Activated CD8-positive, alpha-beta memory T cell treated with anti-CD3 and anti-CD28 coated beads, Interleukin-2, amount 50 U/mL, for 48 hours (primary cell): Measurements from ENCODE around the gene PITHD1.
"Not testable (repeated sequence)": the region's sequence is repeated elsewhere in the genome, so short reads cannot be mapped to it uniquely, and the experiment has no call there.

ENCODE experiments used
- DNase-seq: peaks from one replicate; pipeline ENCODE4 v3.0.0-alpha.2; 2020

PITHD1 gene

DNA sequence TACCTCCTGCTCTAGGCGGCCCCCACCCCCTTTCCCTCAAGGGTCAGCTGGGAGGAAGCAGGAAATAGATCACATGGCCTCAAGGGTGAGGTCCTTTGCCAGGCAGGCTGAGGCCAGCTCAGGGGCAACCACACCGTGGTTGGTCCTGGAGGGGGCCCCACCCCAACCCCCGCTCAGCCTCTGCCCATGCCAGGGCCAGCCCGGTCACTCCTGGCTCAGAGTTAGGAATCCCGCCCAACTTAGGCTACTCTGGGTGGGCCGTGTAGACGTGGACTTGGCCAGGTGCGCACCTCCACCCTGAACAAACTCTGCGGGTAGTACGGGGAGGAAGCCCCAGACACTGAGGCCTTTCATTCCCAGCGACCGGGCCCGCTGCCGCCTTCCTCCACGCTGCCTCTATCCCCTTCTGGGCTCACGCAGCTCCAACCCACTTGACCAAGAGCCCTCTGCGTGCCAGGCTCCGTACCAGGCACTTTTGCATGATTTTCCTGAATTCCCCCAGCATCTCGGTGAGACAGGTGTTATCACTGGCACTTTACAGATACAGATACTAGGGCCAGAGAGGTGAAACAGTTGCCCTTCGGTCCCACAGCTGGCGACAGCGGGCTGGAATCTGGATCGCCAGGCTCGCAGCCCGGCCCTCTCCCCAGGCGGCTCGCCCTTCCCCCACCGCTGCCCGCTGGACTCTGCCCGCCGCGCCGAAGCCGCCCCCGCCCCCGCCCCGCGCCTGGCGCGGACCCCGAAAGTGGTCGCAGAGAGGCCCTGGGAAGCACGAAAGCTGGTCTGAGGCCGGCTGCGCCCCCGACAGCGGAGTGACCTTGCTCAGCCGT lies 21.6 kb downstream of the PITHD1 start:
- peak; percentile 68 for DNase-seq

DNA sequence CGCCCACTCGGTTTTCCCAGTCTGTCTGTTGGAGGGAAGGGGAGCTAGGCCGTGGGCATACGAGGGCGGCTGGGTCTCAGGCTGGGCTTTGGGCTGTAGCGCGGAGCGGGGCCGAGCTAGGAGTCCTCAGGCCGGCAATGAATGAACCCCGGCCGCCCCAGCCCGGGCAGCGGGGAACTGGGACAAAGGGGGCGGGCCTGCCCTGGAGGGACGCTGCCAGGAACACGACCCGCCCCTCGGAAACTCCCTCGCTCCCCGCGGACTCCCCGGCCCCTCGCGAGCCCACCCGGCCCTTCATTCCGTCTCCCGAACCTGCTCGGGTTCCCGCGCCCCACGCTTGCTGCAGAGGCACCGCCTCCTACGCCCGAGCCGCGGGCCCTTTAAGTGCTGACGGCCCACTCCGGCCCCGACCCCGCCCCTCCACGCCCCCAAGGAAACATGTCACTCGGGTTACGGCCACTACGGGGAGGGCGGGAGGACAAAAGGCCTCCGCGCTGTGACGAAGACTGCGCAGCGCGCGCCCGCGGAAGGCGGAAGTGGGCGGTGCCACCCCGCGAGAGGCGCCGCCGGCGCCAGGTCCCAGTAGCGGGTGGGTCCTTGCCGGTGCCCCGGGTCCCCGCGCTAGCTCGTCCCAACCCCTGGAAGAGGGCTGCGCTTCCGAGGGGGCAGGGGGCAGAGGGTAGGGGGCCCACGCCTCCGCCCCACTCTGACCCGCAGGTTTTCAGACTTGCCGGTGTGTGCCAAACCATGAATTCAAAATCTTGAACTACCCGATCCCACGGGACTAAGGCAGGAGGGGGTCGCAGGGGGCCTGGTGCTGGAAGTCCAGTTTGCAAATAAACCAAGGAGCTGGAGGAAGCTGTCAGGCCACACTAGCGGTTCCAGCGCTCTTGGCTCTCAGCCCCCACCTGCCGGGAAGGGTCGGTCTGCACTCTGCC lies 22.5 kb downstream of the PITHD1 start, which contains the start of gene GALE:
GALE (minus strand) TSS at position 355 of the 938 bp plus-strand sequence. CDS start 1,747 bp downstream, outside the sequence.
- peak; percentile 96 for DNase-seq

DNA sequence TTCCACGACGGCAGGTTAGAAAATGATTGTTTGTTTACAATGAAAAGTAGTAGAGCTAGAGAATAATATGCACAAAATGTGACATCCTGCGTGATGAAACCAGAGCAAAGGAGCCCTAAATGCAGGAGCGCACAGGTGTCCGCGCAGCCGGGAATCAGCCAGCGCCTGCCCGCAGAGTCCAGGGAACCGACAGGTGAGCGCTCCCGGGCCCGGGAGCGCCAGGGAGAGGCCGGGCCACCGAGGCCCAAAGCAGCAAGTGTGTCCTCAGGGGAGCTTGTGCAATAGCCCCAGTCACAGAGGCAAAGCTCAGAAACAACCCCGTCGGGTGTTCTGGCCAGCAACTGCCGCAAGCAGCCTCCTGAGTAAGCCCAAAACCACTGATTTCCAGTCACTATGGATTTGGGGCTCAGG lies 23.1 kb downstream of the PITHD1 start:
- DNase-seq: no peak

DNA sequence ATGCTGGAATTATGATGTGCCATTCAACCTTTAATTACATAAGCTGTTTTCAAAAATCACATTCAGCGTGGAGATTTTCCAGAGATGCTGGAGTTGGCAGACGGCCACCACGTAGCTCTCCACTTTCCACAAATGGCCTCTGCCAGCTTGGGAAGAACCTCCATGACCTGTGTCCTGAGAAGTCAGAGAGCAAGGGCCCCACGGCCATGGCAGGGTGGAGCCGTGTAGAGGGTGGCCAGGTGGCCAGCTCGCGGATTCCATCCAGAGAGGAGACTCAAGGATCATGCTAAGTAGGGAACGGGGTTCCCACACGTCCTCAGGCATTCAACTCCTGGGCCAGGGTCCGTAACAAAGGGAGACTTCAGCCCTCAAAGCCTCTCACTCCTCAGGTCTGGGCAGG lies 23.7 kb downstream of the PITHD1 start:
- no peak for DNase-seq

DNA sequence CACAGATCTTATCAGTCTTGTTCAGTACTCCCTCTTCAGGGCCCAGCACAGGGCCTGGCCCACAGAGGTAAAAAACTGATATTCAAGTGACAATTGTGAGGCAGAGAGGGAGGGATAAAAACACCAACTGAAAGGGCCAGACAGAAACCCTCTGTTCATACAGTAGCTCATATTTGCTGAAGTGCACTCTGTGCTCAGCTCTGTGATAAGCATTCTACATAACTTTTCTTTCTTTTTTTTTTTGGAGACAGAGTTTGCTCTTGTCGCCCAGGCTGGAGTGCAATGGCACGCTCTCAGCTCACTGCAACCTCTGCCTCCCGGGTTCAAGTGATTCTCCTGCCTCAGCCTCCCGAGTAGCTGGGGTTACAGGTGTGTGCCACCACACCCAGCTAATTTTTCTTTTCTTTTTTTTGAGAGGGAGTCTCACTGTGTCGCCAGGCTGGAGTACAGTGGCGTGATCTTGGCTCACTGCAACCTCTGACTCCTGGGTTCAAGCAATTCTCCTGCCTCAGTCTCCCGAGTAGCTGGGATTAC lies 24.7 kb downstream of the PITHD1 start:
- DNase-seq: not testable (repeated sequence)

DNA sequence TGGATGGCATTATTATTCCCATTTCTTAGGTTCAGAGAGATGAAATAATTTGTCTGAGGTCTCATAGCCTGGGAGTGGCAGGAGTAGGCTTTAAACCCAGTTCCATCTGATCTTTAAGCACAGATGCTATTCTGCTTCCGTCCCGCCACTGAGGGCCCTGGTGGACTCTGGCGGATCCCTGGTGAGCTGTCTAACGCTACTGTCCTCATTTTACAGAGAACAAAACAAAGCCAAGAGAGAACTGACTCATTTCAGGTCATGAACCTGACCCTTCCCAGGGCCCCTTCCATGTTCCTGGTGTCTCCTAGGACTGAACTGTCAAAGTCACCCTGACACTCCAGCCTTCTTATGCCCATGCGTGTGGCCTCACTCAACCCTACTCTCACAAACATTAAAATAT lies 25.5 kb downstream of the PITHD1 start:
- no peak for DNase-seq

DNA sequence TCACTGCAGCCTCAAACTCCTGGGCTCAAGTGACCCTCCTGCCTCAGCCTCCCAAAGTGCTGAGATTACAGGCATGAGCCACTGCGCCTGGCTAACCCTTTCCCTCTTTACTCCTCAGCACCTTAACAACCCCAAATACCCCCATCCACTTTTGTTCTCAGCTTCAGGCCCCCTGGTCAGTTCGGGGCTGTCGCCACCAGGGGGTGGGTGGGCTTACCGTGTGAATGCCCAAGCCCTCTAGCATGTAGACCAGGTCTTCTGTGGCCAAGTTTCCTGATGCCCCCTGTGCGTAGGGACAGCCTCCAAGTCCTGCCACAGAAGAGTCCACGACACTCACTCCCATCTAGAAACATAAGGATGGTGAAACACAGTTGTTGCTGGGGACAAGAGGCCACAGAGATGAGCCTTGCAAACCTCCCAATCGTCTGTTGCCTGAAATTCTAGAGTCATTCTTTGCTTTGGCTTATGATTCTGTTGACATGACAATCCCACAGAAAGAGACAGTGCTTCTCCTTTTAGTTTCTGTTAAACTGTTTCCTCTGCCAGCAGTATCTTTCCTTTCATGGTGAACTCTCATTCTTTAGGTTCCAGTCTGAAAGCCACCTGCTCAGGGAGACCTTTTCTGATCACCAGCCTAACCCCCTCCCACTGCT lies 26.1 kb downstream of the PITHD1 start:
- DNase-seq: no peak

DNA sequence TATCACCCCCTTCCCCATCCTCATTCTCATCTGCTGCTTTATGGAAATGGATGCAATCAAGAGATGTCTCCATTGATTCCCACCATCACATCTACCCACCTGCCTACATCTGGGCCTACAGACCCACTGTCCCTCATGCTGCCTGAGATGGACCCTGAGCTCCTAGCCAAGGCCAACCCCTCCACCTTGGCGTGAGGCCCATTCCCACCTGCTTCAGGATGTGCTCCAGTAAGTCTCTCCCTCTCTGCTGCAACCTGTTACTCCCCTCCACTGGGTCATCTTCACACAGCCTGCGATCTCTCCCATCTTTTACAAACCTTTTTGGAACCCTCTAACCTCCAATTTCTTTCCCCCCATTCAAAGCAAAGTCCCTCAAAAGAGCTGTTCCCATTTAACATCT lies 26.8 kb downstream of the PITHD1 start:
- DNase-seq: no peak

DNA sequence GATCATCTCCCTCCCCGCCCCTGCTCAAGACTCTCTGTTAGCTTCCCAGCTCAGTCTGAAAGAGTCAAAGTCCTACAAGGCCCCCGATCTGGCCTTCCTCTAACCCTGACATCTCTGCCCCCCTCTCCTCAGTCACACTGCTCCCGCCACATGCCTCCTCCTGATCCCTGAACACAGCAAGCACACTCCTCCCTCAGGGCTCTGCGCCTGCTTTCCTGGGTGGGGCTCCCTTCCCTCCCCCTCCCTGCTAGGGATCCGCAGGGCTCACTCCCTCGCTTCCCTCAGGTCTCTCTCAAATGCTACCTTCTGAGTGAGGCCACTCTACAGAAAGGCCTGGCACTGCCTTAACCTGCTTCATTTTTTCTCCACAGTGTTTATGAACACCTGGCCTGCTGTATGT lies 28.1 kb downstream of the PITHD1 start:
- no peak for DNase-seq

DNA sequence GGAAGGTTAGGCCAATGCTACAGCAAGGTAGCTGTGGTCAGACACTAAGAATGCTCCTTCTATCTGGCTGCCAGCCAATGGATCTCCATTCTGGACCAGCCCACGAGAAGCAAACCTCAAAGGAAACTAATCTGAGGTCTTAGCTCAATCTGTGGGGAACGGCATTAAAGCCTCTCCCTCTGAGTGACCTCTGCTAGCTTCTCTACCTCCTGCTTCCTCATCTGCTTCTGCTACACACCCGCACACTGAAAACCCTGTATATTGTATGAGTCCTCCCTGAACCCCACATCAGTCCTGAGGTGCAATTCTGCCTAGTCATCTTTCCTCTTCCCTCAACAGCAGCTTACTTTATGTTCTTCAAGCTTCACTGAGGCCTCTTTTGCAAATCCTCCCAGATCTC lies 29.2 kb downstream of the PITHD1 start:
- no peak for DNase-seq

DNA sequence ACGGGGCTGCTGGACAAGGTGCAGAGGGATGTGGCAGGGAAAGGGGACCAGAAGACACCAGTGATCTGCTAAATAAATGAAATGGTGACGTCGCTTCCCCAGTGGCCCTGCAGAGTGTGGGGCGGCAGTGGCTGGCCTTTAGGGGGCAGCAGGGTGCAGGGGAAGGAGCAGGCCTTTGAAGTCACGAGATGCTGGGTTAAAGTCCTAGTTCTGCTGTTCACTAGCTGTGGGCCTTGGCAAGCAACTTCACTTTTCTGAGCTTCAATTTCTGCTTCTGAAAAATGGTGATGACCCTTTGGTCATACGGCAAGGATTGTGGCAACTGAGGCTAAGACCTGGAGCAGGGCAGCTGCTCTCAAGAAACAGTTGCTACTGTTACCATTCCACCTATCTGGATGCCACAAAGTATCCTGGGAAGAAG lies 31.5 kb downstream of the PITHD1 start:
- DNase-seq: peak; percentile 87

DNA sequence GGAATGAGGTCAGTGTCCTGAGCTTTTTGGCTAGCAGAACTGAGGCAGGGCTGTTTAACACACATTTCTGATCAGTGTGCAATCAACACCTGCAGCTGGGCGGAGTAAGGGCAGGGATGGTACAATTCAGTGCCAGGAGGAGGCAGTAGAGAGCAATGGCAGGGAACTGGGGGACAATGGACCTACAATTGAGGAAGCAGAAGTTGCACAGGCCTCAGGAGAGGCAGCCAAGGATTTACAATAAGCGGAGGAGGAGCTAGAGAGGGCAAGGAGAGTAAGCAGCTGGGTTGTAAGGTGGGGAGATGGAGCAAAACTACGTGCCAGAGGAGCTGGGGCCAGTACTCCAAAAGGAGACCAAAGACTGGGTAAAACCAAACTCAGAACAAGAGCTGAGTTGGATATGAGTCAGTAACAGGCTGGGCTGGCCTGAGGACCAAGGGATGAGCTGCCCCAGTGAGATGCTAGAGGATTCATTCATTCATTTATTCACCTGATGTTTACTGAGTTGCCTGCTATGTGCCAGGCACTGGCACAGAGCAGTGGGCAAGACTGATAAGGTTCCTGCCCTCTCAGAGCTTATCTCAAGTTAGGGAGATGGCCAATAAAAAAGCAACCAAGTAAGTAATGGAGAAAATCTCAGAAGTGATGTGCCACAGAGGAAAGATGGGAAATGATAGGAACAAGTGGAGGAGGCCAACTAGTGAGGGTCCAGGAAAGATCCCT lies 32.8 kb downstream of the PITHD1 start:
- peak; percentile 74 for DNase-seq

DNA sequence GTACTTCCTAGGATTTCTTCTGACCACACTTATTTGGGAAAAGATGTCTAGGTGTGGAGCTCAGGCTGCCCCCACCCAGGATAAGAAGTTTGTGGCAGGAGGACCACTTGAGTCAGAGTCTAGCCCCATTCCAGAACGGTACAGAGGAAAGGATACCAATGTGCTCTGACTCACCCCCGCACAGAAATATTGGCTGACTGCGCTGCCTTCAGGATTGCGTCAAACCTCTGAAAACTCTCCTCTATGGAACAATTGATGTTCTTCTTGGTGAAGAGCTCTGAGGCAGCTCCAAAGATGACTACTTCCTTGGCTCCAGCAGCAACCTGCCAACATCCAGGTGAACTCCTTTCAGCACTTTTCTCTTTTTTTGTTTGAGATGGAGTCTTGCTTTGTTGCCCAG lies 35.8 kb downstream of the PITHD1 start:
- DNase-seq: no peak

DNA sequence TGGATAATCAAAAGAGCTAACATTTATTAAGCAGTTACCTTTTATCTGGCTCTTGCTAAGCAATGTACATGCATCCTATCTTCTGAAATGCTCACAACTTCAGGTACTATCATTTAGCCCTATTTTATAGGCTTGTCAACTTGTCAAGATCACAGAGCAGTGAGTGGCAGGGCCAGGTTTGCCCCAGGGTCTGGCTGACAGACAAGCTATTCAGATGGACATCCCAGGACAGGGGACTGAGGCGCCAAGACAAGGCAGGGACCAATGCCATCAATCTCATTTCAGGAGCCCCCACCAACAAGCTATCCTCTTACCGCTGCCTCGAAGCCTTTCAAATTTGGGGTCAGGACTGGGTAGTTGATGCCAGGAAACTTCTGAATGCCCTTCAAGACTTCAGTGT lies 38.1 kb downstream of the PITHD1 start:
- DNase-seq: no peak

DNA sequence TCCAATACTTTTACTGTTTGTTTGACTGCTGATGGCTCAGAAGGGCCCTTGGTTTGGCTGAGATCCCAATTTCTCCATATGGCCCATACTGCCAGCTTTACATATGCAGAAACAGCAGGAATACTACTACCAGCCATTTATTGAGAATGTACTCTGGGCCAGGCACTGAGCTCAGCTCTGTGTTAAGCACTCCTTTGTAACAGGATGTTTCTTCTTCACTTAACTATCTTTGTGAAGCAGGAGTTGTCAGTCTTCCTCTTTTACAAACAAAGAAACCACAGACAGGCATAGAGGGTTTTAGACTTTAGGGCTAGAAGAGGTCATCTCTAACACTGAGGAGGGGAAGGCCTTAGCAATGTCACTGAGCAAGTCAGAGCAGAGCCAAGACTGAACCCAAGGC lies 38.7 kb downstream of the PITHD1 start:
- DNase-seq: no peak

DNA sequence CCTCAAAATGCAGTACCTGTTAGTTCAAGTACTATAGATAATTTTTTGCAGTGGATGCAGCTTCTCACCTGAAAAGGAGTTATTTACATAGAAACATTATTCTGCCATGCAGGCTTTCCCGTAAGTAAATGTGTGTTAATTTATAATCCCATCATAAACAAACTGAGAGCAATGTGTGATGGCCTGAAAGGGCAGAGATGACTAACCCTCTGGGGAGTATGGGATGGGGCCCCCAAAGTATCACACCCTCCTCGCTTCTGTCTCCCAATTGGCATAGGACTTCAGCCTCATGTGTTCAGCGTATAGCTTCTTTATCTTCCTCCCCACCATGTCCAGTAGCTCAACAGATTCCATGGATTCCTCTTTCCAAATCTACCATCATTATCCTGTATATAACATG lies 39.4 kb downstream of the PITHD1 start:
- no peak for DNase-seq

DNA sequence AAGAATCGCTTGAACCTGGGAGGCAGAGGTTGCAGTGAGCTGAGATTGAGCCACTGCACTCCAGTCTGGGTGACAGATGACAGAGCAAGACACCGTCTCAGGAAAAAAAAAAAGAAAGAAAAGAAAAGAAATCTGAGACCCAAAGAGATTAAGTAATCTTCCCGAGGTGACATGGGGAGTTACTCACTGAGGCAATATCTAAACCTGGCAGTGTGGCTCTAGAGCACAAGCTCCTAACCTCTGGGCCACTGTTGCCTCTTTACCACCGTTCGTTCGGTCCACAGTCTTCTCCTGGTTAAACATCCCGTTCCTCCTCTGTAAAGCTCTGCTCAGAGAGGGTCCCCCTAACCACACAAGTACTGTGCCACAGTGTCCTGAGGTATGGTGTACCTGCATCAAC lies 45.5 kb downstream of the PITHD1 start:
- DNase-seq: no peak

DNA sequence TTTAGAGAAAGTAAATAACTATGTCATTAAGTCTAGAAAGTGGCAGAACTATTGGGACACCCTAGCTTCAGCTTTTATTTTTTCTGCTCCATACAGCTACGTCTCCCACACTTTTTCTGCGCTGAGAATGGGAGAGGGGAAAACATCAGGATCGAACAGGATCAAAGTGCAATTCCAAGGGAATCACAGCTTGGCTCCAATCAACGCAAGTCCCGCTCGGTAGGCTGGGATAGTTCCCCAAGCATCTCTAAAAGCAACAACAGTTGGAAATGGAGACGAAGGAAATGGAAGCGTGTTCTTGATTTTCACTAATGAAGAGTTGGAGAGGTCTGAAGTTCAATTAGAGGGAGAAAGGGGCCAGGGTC lies 46.5 kb downstream of the PITHD1 start:
- DNase-seq: no peak

DNA sequence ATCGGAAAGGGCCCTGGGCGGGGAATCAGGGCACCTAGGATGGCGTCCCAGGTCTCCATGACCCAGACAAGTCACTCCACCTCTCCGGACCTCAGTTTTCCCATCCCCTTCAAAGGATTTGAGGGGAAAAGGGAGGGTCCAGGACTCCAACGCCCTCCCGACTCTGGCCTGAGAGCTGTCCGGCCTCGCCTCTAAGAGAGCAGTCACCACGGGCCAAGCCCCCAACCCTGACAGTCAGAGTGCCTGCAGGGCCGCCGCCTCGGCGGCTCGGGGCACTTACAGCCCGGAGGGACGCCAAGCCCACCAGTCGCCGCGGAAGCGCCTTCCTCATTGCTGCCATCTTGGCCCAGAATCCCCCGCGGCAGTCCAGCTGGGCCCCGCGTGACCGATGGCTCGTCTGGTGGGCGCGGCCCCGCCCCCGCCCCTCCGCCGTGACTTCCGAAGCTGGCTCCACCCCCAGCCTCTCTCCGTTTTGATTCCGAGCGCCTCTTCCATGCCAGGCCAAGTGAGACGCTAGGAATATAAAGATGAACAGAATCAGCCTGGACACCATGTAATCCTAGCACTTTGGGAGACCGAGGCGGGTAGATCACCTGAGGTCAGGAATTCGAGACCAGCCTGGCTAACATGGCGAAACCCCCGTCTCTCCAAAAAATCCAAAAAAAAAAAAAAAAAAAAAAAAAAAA lies 47.0 kb downstream of the PITHD1 start, which contains the start of gene HMGCL:
HMGCL (minus strand) TSS at position 354 of the 686 bp plus-strand sequence; CDS start at position 340, 14 bp downstream.
- DNase-seq: peak; percentile 92

DNA sequence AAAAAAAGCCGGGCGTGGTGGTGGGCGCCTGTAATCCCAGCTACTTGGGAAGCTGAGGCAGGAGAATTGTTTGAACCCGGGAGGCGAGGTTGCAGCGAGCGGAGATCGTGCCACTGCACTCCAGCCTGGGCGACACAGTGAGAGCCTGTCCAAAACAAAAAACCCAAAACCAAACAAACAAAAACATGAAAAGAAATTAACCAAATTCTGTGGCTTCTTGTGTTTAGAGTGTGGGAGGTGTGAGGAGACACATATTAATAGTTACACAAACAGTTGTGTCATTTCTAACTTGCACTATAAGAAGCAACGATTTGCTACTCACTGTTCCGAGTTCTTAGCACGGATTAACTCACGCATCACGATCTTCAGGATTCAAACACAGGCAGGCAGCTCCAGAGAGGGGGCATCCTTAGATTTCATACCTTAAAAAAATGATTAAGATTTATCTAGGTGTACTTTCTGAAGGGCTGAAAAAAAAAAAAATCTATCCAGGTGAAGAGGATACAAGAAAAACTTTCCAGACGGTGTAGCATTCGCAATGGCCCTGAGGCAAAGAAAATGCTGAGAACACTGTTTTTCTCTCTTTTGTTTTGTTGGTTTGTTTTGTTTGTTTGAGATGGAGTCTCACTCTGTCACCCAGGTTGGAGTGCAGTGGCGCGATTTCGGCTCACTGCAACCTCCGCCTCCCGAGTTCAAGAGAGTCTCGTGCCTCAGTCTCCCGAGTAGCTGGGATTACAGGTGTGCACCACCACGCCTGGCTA lies 47.7 kb downstream of the PITHD1 start:
- DNase-seq: no peak

DNA sequence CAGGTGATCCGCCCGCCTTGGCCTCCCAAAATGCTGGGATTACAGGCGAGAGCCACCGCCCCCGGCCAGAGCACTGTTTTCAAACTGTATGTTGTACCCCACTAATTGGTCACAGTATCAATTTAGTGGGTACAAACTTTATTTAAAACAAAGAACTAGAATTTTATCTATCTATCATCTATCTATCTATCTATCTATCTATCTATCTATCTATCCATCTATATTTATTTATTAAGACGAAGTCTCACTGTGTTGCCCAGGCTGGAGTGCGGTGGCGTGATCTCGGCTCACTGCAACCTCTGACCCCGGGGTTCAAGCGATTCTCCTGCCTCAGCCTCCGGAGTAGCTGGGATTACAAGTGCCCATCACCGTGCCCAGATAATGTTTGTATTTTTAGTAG lies 48.4 kb downstream of the PITHD1 start:
- not testable (repeated sequence) for DNase-seq
